GM12891 (cell line): Measurements from ENCODE around the gene TRIM56.

Experiments used
- PAX5 ChIP-seq: IDR thresholded peaks from 2 replicates; pipeline ENCODE4 v1.6.1; 2011; ENCODE audit warnings: low read length, moderate library complexity, mild to moderate bottlenecking; ENCODE audit not compliant: insufficient read depth, severe bottlenecking
- POLR2A ChIP-seq: IDR thresholded peaks from 2 replicates; pipeline ENCODE4 v1.6.1; 2011; ENCODE audit warnings: low read depth, low read length, control low read depth
- POLR2AphosphoS5 ChIP-seq: IDR thresholded peaks from 2 replicates; pipeline ENCODE4 v1.6.1; 2011; ENCODE audit warnings: low read depth, low read length, control low read depth
- POU2F2 ChIP-seq: IDR thresholded peaks from 2 replicates; pipeline ENCODE4 v1.6.1; 2011; ENCODE audit warnings: low read depth, mild to moderate bottlenecking, control low read depth, low read length, moderate library complexity
- SPI1 ChIP-seq: IDR thresholded peaks from 2 replicates; pipeline ENCODE4 v1.6.1; 2011; ENCODE audit warnings: low read depth, low read length, control low read depth
- TAF1 ChIP-seq: IDR thresholded peaks from 2 replicates; pipeline ENCODE4 v1.6.1; 2011; ENCODE audit warnings: low read depth, low read length, control low read depth

- TF ChIP-seq POLR2A (no peak), POLR2AphosphoS5 (no peak), SPI1 (no peak), TAF1 (no peak), PAX5 (no peak), POU2F2 (no peak)
These were observed 24.1 kb downstream of the TRIM56 start for GRCh38 chr7:101109368-101109767.
